NB4 (cell line): ENCODE data around the gene SYCP2L.

Experiments
- MAX ChIP-seq: IDR thresholded peaks from 2 replicates; pipeline ENCODE4 v1.6.1; 2011; ENCODE audit warnings: low read depth, low read length
- MYC ChIP-seq: IDR thresholded peaks from 2 replicates; pipeline ENCODE4 v1.6.1; 2011; ENCODE audit warnings: low read depth, low read length
- POLR2A ChIP-seq: IDR thresholded peaks from 2 replicates; pipeline ENCODE4 v1.6.1; 2011; ENCODE audit warnings: mild to moderate bottlenecking; ENCODE audit not compliant: insufficient read length; ENCODE audit errors: extremely low read depth
- TF ChIP-seq, protein P1 (sequence below): IDR thresholded peaks from one replicate; pipeline ENCODE4 v1.5.1; 2012; ENCODE audit warnings: low read depth, low read length

DNA sequence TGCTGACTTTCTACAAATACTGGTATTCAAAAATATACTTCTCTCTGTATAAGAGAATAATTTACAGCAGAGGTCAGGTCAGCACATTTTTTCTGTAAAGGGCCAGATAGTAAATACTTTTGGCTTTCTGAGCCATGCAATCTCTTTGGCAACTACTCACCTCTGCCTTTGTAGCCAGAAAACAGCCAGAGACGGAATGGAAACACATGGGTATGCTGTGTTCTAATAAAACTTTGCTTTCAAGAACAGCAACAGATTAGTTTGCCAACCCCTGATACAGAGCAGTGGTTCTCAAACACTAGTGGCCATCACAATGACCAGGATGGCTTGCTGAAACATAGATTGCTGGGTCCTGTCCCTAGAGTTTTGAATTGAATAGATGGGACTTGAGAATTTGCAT lies 46.3 kb downstream of the SYCP2L start:
- TF ChIP-seq, protein P1, sequence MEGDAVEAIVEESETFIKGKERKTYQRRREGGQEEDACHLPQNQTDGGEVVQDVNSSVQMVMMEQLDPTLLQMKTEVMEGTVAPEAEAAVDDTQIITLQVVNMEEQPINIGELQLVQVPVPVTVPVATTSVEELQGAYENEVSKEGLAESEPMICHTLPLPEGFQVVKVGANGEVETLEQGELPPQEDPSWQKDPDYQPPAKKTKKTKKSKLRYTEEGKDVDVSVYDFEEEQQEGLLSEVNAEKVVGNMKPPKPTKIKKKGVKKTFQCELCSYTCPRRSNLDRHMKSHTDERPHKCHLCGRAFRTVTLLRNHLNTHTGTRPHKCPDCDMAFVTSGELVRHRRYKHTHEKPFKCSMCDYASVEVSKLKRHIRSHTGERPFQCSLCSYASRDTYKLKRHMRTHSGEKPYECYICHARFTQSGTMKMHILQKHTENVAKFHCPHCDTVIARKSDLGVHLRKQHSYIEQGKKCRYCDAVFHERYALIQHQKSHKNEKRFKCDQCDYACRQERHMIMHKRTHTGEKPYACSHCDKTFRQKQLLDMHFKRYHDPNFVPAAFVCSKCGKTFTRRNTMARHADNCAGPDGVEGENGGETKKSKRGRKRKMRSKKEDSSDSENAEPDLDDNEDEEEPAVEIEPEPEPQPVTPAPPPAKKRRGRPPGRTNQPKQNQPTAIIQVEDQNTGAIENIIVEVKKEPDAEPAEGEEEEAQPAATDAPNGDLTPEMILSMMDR, result no peak
- no peak for TF ChIP-seq POLR2A
- TF ChIP-seq MYC, result no peak
- no peak for TF ChIP-seq MAX
